Ishikawa (cell line): Measurements from ENCODE around the gene GLDC.

Experiments used
- CEBPB ChIP-seq: IDR thresholded peaks from 2 replicates; pipeline ENCODE4 v1.6.1; 2012
- CREB1 ChIP-seq: IDR thresholded peaks from 2 replicates; pipeline ENCODE4 v1.6.1; 2012; ENCODE audit warnings: low read depth
- EGR1 ChIP-seq: IDR thresholded peaks from 2 replicates; pipeline ENCODE4 v1.6.1; 2012
- EP300 ChIP-seq: IDR thresholded peaks from 2 replicates; pipeline ENCODE4 v1.6.1; 2012; ENCODE audit warnings: borderline replicate concordance
- FOXM1 ChIP-seq: IDR thresholded peaks from 2 replicates; pipeline ENCODE4 v1.6.1; 2012; ENCODE audit warnings: low read depth, borderline replicate concordance
- MAX ChIP-seq: IDR thresholded peaks from 2 replicates; pipeline ENCODE4 v1.6.1; 2012
- NFIC ChIP-seq: IDR thresholded peaks from 2 replicates; pipeline ENCODE4 v1.6.1; 2012
- RAD21 ChIP-seq: IDR thresholded peaks from 2 replicates; pipeline ENCODE4 v1.6.1; 2012; ENCODE audit warnings: low read depth
- REST ChIP-seq: IDR thresholded peaks from 2 replicates; pipeline ENCODE4 v1.6.1; 2012; ENCODE audit warnings: low read depth, mild to moderate bottlenecking
- TAF1 ChIP-seq: IDR thresholded peaks from 2 replicates; pipeline ENCODE4 v1.6.1; 2012; ENCODE audit warnings: low read depth, mild to moderate bottlenecking
- TCF12 ChIP-seq: IDR thresholded peaks from 2 replicates; pipeline ENCODE4 v1.6.1; 2012; ENCODE audit warnings: low read depth
- TEAD4 ChIP-seq: IDR thresholded peaks from 2 replicates; pipeline ENCODE4 v1.6.1; 2012
- USF1 ChIP-seq: IDR thresholded peaks from 2 replicates; pipeline ENCODE4 v1.6.1; 2012
- YY1 ChIP-seq: IDR thresholded peaks from 2 replicates; pipeline ENCODE4 v1.6.1; 2012; ENCODE audit warnings: low read depth
- ZBTB7A ChIP-seq: IDR thresholded peaks from 2 replicates; pipeline ENCODE4 v1.6.1; 2012; ENCODE audit warnings: low read depth

GLDC gene

GRCh38 chr9:6512085-6512657 lies 133.4 kb downstream of the GLDC start:
- TF ChIP-seq MAX: no peak

- no peak for TF ChIP-seq REST
- no peak for TF ChIP-seq CREB1
- TF ChIP-seq YY1: no peak
- no peak for TF ChIP-seq RAD21
- TF ChIP-seq EGR1: no peak
- TF ChIP-seq TEAD4: no peak
- TF ChIP-seq TCF12: no peak
- no peak for TF ChIP-seq FOXM1
- TF ChIP-seq EP300: no peak
- no peak for TF ChIP-seq USF1
- no peak for TF ChIP-seq NFIC
- no peak for TF ChIP-seq ZBTB7A
- no peak for TF ChIP-seq TAF1
- TF ChIP-seq MAX: no peak
- no peak for TF ChIP-seq CEBPB
These were observed 139.0 kb downstream of the GLDC start for GRCh38 chr9:6506571-6506970.

GRCh38 chr9:6502399-6502798 lies 143.1 kb downstream of the GLDC start:
- TF ChIP-seq CEBPB (no peak), REST (no peak), YY1 (no peak), TCF12 (no peak), ZBTB7A (no peak), TAF1 (no peak), FOXM1 (no peak), RAD21 (no peak), NFIC (no peak), CREB1 (no peak), MAX (no peak), EP300 (no peak), USF1 (no peak), TEAD4 (no peak), EGR1 (no peak)

GRCh38 chr9:6501526-6502210 lies 143.9 kb downstream of the GLDC start:
- TF ChIP-seq RAD21: no peak
- no peak for TF ChIP-seq TEAD4
- TF ChIP-seq FOXM1: no peak
- TF ChIP-seq REST: no peak
- no peak for TF ChIP-seq TAF1
- no peak for TF ChIP-seq MAX
- no peak for TF ChIP-seq TCF12
- no peak for TF ChIP-seq USF1
- TF ChIP-seq CREB1: no peak
- TF ChIP-seq YY1: no peak
- no peak for TF ChIP-seq EGR1
- no peak for TF ChIP-seq NFIC
- no peak for TF ChIP-seq ZBTB7A
- no peak for TF ChIP-seq CEBPB
- TF ChIP-seq EP300: no peak
